Mucosa of descending colon (tissue), 3 donors: ENCODE measurements around the gene SLC17A4. TPM values are rescaled to one million over a fixed set of nuclear protein-coding genes. Genes with fewer than 3 reads are reported as not detected.

Experiments used
- ATAC-seq: fragments of 200-7000 bp; cut with Tn5 transposase; one replicate; pipeline ENCODE4 v1.9.1; 2020; ENCODE audit warnings: mild to moderate bottlenecking, moderate library complexity
- DNase-seq, 3 donors: peaks; one replicate each; pipeline ENCODE4 v3.0.0-alpha.2; 2020
- H3K36me3 ChIP-seq: fragments of 200-600 bp; one replicate; pipeline ENCODE4 v1.8.0; 2021; ENCODE audit warnings: low read depth, mild to moderate bottlenecking
- H3K4me1 ChIP-seq: fragments of 200-600 bp; one replicate; pipeline ENCODE4 v1.8.0; 2021; ENCODE audit warnings: low read depth, mild to moderate bottlenecking
- H3K4me3 ChIP-seq: fragments of 200-600 bp; one replicate; pipeline ENCODE4 v1.8.0; 2021; ENCODE audit warnings: mild to moderate bottlenecking
- H3K9me3 ChIP-seq: fragments of 200-600 bp; one replicate; pipeline ENCODE4 v1.8.0; 2021; ENCODE audit warnings: mild to moderate bottlenecking
- CTCF ChIP-seq: fragments of 200-600 bp; IDR thresholded peaks from one replicate; pipeline ENCODE4 v1.8.0; 2022; ENCODE audit warnings: antibody characterized with exemption, mild to moderate bottlenecking
- intact Hi-C, 2 donors: fragments of 100-400 bp; cut with DNase I in 1 of 2; cut with micrococcal nuclease in 1 of 2; formaldehyde crosslinking; loops; one replicate each; pipeline versions ENCODE4 v1.11.0 to v1.11.1; 2022; cut with DNase I, micrococcal nuclease
- long read RNA-seq, 2 donors: library from polyadenylated mRNA; unstranded; transcript quantifications; one replicate each; pipeline ENCODE4 v2.0.0, GENCODE V29; 2019 to 2021
- total RNA-seq, 3 donors: library from RNA; stranded (reverse); fragmentation: NEBNext Ultra II Directional in 2 of 3; extraction: Animal tissue kit (Norgen Biotek cat#: 25700) in 2 of 3; gene quantifications; one replicate each; pipeline versions ENCODE4 v1.2.1 to v1.2.4, GENCODE V29; 2021 to 2023
- donor health status: DM: no; HTN: no; CAD: no; lungs with moderate emphysema.
- donor health status: DM: no; HTN: no; CAD: no.
- donor health status: DM: no; HTN: yes; CAD: no.

SLC17A4 gene
- 100 to 1,000 TPM in 1 of 3 donors, 10 to 100 TPM in 2; 30.2 to 107 (median 40.1) TPM for total RNA-seq
- long read RNA-seq, donor 1, partial matches to known transcripts, result 2 of 18 reads
- long read RNA-seq, donor 1, other reads (novel, unspliced or antisense), result 13 of 18 reads
- long read RNA-seq, donor 2, partial matches to known transcripts, result 5 of 16 reads
- long read RNA-seq, donor 2, other reads (novel, unspliced or antisense), result 9 of 16 reads

- Histone ChIP-seq H3K9me3 (no peaks in the 10 kb centered on the region), H3K4me3 (no peak within 1 kb of the TSS), H3K4me1 (peaks cover 28% of the 10 kb centered on the region), H3K36me3 (no peaks in the 10 kb centered on the region)
- ATAC-seq (peak; percentile 64), DNase-seq (no peak)
- TF ChIP-seq CTCF, result no peak
- intact Hi-C loops, result no loop called here
These were observed at the start of gene SLC17A4 for GRCh38 chr6:25754535-25754934. SLC17A4 (plus strand) TSS chr6:25754742; CDS start chr6:25761963, 7,221 bp downstream.

- no peak for TF ChIP-seq CTCF
- no peak for ATAC-seq
These were observed 48.1 kb upstream of the SLC17A4 start for GRCh38 chr6:25706314-25707014.

GRCh38 chr6:25709761-25710160 lies 44.8 kb upstream of the SLC17A4 start:
- no peak for TF ChIP-seq CTCF
- DNase-seq (no peak), ATAC-seq (no peak)
- intact Hi-C loops, result no loop called here
- Histone ChIP-seq H3K9me3 (no peaks in the 10 kb centered on the region), H3K4me3 (no peak overlapping the region), H3K36me3 (no peaks in the 10 kb centered on the region), H3K4me1 (no peaks in the 10 kb centered on the region)

More at GRCh38 chr6:25706314-25707014, 48.1 kb upstream of the SLC17A4 start:
- Histone ChIP-seq H3K4me1 (no peaks in the 10 kb centered on the region), H3K9me3 (no peaks in the 10 kb centered on the region), H3K4me3 (no peak overlapping the region), H3K36me3 (no peaks in the 10 kb centered on the region)
- intact Hi-C loops, result no loop called here
- no peak for DNase-seq

DNA sequence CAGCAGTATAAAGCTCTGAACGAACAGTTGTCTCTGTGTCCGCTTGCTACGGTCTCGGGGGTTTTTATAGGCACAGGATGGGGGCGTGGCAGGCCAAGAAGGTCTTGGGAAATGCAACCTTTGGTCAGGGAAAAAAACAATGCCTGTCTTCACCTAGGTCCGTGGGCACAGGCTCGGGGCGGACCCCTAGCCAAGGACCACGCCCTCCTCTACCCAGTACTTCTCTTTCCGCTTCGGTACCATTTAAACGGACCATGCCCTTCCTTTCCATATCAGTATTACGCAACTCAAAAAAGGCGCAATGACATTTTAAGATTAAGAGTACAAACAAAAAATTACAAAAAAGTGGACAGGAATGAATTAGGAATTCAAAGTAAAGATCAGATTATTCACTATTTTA lies 44.3 kb upstream of the SLC17A4 start:
- intact Hi-C loops, result no loop called here
- H3K4me1 ChIP-seq, result no peaks in the 10 kb centered on the region
- H3K9me3 ChIP-seq, result no peaks in the 10 kb centered on the region
- ATAC-seq, result no peak
- no peak for DNase-seq
- TF ChIP-seq CTCF, result no peak
- no peak overlapping the region for H3K4me3 ChIP-seq
- no peaks in the 10 kb centered on the region for H3K36me3 ChIP-seq

DNA sequence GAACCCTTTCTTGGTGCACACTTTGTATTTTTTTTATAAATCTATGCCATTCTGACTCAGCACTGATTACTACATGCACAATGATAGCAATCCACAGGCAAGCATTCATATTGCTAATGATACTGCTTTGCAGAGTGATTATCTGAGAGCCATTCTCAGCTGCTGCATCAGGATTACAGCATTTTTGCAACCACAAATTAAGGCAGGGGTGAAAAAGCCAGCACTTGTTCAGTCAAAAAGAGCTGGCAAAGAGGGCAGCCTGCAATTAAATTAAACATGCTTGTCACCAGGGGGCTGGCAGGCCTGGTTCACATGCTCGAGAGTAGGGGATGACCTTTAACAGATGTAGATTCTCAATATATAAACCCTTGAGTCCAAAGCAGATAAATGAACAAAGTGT lies 40.7 kb upstream of the SLC17A4 start:
- H3K4me3 ChIP-seq, result no peak overlapping the region
- H3K4me1 ChIP-seq, result no peaks in the 10 kb centered on the region
- H3K36me3 ChIP-seq, result no peaks in the 10 kb centered on the region
- no peaks in the 10 kb centered on the region for H3K9me3 ChIP-seq
- intact Hi-C loops, result no loop called here
- no peak for TF ChIP-seq CTCF
- DNase-seq (no peak), ATAC-seq (no peak)
